Smooth muscle cell (in vitro differentiated cells): ENCODE data around the gene CACNA1F. TPM values are rescaled to one million over a fixed set of nuclear protein-coding genes. Genes with fewer than 3 reads are reported as not detected.

Experiments
- DNase-seq: peaks from one replicate; lab custom pipeline; 2025; ENCODE audit not compliant: unreplicated experiment; lab: John Stamatoyannopoulos, UW
- H2AFZ ChIP-seq: fragments of 200-600 bp; sonication (generic); 2 replicates; pipeline ENCODE4 v1.6.0; 2016; ENCODE audit warnings: antibody characterized with exemption, low read depth, mild to moderate bottlenecking
- H3F3A ChIP-seq: fragments of 200-600 bp; sonication (generic); 2 replicates; pipeline ENCODE4 v1.6.0; 2017; ENCODE audit warnings: antibody characterized with exemption, low read depth
- H3K27ac ChIP-seq: fragments of 200-600 bp; sonication (generic); 2 replicates; pipeline ENCODE4 v1.5.1; 2016; ENCODE audit warnings: low read depth, mild to moderate bottlenecking
- H3K27me3 ChIP-seq: fragments of 200-600 bp; sonication (generic); 2 replicates; pipeline ENCODE4 v1.6.1; 2016; ENCODE audit warnings: low read depth, mild to moderate bottlenecking
- H3K36me3 ChIP-seq: fragments of 200-600 bp; sonication (generic); 2 replicates; pipeline ENCODE4 v1.5.1; 2016; ENCODE audit warnings: low read depth
- H3K4me1 ChIP-seq: fragments of 200-600 bp; sonication (generic); 2 replicates; pipeline ENCODE4 v1.5.1; 2016; ENCODE audit warnings: low read depth
- H3K4me2 ChIP-seq: fragments of 200-600 bp; sonication (generic); 2 replicates; pipeline ENCODE4 v1.6.0; 2016; ENCODE audit warnings: mild to moderate bottlenecking
- H3K4me3 ChIP-seq: fragments of 200-600 bp; sonication (generic); 2 replicates; pipeline ENCODE4 v1.5.1; 2016; ENCODE audit warnings: mild to moderate bottlenecking
- H3K79me2 ChIP-seq: fragments of 200-600 bp; sonication (generic); 2 replicates; pipeline ENCODE4 v1.6.0; 2016; ENCODE audit warnings: low read depth, mild to moderate bottlenecking
- H3K9ac ChIP-seq: fragments of 200-600 bp; sonication (generic); 2 replicates; pipeline ENCODE4 v1.6.0; 2016; ENCODE audit warnings: low read depth
- H3K9me3 ChIP-seq: fragments of 200-600 bp; sonication (generic); replicated peaks from 2 replicates; pipeline ENCODE4 v1.5.1; 2016; ENCODE audit warnings: low read depth
- H4K20me1 ChIP-seq: fragments of 200-600 bp; sonication (generic); 2 replicates; pipeline ENCODE4 v1.6.0; 2016; ENCODE audit warnings: low read depth
- WGBS: methylation state at CpG from one replicate; pipeline ENCODE4 v1.1.7; 2016; ENCODE audit warnings: low lambda C conversion rate; 5-methylcytosine and 5-hydroxymethylcytosine counted together
- polyA plus RNA-seq: library from polyadenylated mRNA; unstranded; fragments of >200 nt; fragmentation: Nextera tagmentation; extraction: Ambion mirVana; gene quantifications from 2 replicates; pipeline ENCODE4 v1.2.1, GENCODE V29; 2016
- total RNA-seq: library from RNA; depleted of rRNA; stranded (reverse); fragments of >200 nt; gene quantifications from 2 replicates; pipeline ENCODE4 v1.2.3, GENCODE V29; 2014
- TF ChIP-seq, protein P1 (sequence below): fragments of 200-600 bp; sonication (generic); IDR thresholded peaks from 2 replicates; pipeline ENCODE4 v1.5.1; 2017; ENCODE audit warnings: borderline replicate concordance, mild to moderate bottlenecking, antibody characterized with exemption; ENCODE audit not compliant: insufficient read depth, poor library complexity, severe bottlenecking

The CACNA1F gene
- total and polyA plus RNA-seq, 2 experiments from 2014 or later, result 0.34 TPM; not detected in 1

DNA sequence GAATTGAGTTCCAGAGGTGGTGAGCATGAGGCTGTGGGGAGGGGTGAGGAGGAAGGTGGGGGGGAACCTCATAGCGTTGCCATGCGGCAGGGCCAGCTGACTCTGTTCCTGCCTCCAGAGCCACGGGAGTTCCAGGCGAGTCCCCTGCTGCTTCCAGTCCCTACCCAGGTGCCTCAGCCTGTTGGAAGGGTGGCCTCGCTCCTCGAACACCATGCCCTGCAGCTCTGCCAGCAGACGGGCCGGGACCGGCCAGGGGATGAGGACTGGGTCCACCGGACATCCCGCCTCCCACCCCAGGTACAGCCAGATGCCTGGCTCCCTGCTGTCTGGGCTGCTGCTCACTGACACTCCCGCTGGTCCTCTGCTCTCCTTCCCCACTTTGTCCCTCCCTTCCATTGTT lies 10.0 kb upstream of the CACNA1F start:
- no peaks in the 10 kb centered on the region for H3K4me1 ChIP-seq
- WGBS, result 94% methylated on average over 12 of the region's 12 CpGs
- H3K9ac ChIP-seq, result no peak overlapping the region
- H2AFZ ChIP-seq, result no peak overlapping the region
- H3F3A ChIP-seq, result no peaks in the 10 kb centered on the region
- no peak for DNase-seq
- no peak overlapping the region for H3K4me2 ChIP-seq
- TF ChIP-seq, protein P1, sequence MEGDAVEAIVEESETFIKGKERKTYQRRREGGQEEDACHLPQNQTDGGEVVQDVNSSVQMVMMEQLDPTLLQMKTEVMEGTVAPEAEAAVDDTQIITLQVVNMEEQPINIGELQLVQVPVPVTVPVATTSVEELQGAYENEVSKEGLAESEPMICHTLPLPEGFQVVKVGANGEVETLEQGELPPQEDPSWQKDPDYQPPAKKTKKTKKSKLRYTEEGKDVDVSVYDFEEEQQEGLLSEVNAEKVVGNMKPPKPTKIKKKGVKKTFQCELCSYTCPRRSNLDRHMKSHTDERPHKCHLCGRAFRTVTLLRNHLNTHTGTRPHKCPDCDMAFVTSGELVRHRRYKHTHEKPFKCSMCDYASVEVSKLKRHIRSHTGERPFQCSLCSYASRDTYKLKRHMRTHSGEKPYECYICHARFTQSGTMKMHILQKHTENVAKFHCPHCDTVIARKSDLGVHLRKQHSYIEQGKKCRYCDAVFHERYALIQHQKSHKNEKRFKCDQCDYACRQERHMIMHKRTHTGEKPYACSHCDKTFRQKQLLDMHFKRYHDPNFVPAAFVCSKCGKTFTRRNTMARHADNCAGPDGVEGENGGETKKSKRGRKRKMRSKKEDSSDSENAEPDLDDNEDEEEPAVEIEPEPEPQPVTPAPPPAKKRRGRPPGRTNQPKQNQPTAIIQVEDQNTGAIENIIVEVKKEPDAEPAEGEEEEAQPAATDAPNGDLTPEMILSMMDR, result no peak
- no peaks in the 10 kb centered on the region for H3K9me3 ChIP-seq
- no peak overlapping the region for H3K27ac ChIP-seq
- no peaks in the 10 kb centered on the region for H3K36me3 ChIP-seq
- H3K27me3 ChIP-seq, result no peaks in the 10 kb centered on the region
- no peak overlapping the region for H3K4me3 ChIP-seq
- H3K79me2 ChIP-seq, result no peaks in the 10 kb centered on the region
- H4K20me1 ChIP-seq, result no peaks in the 10 kb centered on the region

DNA sequence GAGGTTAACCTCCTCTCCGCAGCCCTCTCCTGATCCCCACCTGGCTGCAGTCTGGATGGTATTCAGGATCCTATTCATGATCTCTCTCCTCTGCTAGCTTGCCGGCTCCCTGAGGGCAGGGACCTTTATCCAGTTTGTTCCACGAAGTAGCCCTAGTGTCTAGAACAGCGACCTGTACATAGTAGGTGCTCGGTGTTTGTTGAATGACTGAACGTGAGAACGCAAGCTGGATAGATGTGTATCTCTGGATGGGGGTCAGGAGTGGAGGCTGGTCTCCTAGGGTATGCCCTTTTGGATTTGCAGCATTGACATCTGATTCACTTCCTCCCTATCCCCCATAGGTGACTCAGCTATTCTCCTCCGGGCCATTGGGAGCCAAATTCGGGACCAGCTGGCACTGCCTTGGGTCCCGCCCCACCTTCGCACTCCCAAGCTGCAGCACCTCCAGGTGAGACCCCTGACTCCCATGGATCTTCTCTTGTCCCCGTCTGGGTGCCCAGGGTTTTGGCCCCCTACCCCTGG lies 9.5 kb upstream of the CACNA1F start:
- DNase-seq, result no peak
- H3K4me3 ChIP-seq, result no peak overlapping the region
- H3K9me3 ChIP-seq, result no peaks in the 10 kb centered on the region
- H3K36me3 ChIP-seq, result no peaks in the 10 kb centered on the region
- 85% methylated on average over 12 of the region's 12 CpGs for WGBS
- TF ChIP-seq, protein P1, result no peak
- no peak overlapping the region for H3K27ac ChIP-seq
- no peaks in the 10 kb centered on the region for H4K20me1 ChIP-seq
- no peak overlapping the region for H2AFZ ChIP-seq
- H3K4me2 ChIP-seq, result no peak overlapping the region
- no peaks in the 10 kb centered on the region for H3K79me2 ChIP-seq
- no peaks in the 10 kb centered on the region for H3F3A ChIP-seq
- H3K4me1 ChIP-seq, result no peaks in the 10 kb centered on the region
- H3K27me3 ChIP-seq, result no peaks in the 10 kb centered on the region
- no peak overlapping the region for H3K9ac ChIP-seq

DNA sequence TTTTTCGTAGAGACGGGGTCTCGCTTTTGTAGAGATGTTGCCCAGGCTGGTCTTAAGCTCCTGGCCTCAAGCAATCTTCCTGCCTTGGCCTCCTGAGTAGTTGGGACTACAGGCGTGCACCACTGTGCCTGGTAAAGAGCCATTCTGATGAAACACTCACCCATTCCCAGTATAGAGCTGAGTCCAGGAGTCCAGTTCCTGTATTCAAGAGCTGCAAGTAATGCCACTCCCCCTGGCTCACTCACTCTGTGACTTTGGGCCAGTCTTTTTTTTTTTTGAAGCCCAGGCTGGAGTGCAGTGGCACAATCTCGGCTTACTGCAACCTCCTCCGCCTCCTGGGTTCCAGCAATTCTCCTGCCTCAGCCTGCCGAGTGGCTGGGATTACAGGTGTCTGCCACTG lies 5.6 kb upstream of the CACNA1F start:
- H3K27ac ChIP-seq, result no peak overlapping the region
- H3K4me1 ChIP-seq, result no peaks in the 10 kb centered on the region
- H2AFZ ChIP-seq, result no peak overlapping the region
- H4K20me1 ChIP-seq, result no peaks in the 10 kb centered on the region
- no peaks in the 10 kb centered on the region for H3K9me3 ChIP-seq
- no peaks in the 10 kb centered on the region for H3K79me2 ChIP-seq
- DNase-seq, result no peak
- no peaks in the 10 kb centered on the region for H3F3A ChIP-seq
- TF ChIP-seq, protein P1, result no peak
- H3K9ac ChIP-seq, result no peak overlapping the region
- H3K4me3 ChIP-seq, result no peak overlapping the region
- no peaks in the 10 kb centered on the region for H3K27me3 ChIP-seq
- WGBS, result 79% methylated on average over 7 of the region's 7 CpGs
- no peak overlapping the region for H3K4me2 ChIP-seq
- H3K36me3 ChIP-seq, result no peaks in the 10 kb centered on the region

DNA sequence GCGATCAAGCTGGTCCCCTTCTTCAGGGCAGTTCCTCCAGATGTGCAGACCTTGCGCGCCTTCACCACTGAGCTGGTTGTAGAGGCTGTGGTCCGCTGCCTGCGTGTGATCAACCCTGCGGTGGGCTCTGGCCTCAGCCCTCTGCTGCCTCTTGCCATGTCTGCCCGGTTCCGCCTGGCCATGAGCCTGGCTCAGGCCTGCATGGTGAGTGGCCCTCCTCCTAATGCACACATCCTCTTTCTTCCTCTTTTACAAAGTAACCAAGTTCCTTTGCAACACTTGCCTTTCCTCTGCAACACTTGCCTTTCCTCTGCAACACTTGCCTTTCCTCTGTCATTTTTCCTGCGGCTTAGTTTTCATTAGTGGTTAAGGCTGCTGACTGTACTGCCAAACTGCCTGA lies 3.9 kb upstream of the CACNA1F start:
- DNase-seq, result no peak
- Histone ChIP-seq H3K27ac (no peak overlapping the region), H3K27me3 (no peaks in the 10 kb centered on the region), H3K4me3 (no peak overlapping the region), H3F3A (no peaks in the 10 kb centered on the region), H2AFZ (no peak overlapping the region), H3K79me2 (no peaks in the 10 kb centered on the region), H3K9me3 (no peaks in the 10 kb centered on the region), H4K20me1 (no peaks in the 10 kb centered on the region), H3K4me2 (no peak overlapping the region), H3K9ac (no peak overlapping the region), H3K4me1 (no peaks in the 10 kb centered on the region), H3K36me3 (no peaks in the 10 kb centered on the region)
- TF ChIP-seq, protein P1, result no peak
- WGBS, result 88% methylated on average over 9 of the region's 9 CpGs
